GM21737 (cell line): ENCODE results near the gene BRCA1.
"Not testable (repeated sequence)": the region's sequence is repeated elsewhere in the genome, so short reads cannot be mapped to it uniquely, and the experiment has no call there.

Experiments used
- ATAC-seq: cut with Tn5 transposase; IDR thresholded peaks from one replicate; pipeline ENCODE4 v1.9.1; 2021; ENCODE audit warnings: mild to moderate bottlenecking, moderate library complexity; ENCODE audit not compliant: unreplicated experiment

Gene BRCA1

GRCh38 chr17:43070257-43070656 is 54.9 kb downstream of the BRCA1 start:
- ATAC-seq = no peak

GRCh38 chr17:43069368-43069898 is 55.7 kb downstream of the BRCA1 start:
- ATAC-seq = no peak

- no peak for ATAC-seq
These were observed 56.4 kb downstream of the BRCA1 start for GRCh38 chr17:43068570-43069367.

GRCh38 chr17:43062984-43063638 is 62.1 kb downstream of the BRCA1 start:
- ATAC-seq = no peak

- no peak for ATAC-seq
These were observed 69.1 kb downstream of the BRCA1 start for GRCh38 chr17:43056051-43056450.

- not testable (repeated sequence) for ATAC-seq
These were observed 72.2 kb downstream of the BRCA1 start for GRCh38 chr17:43053008-43053407.

GRCh38 chr17:43051969-43052368 is 73.2 kb downstream of the BRCA1 start:
- ATAC-seq = no peak

GRCh38 chr17:43044024-43044423 is 81.1 kb downstream of the BRCA1 start:
- ATAC-seq = no peak

GRCh38 chr17:43043307-43043706 is 81.9 kb downstream of the BRCA1 start:
- ATAC-seq = no peak

GRCh38 chr17:43042025-43042628 is 83.0 kb downstream of the BRCA1 start:
- no peak for ATAC-seq

GRCh38 chr17:43040655-43041054 is 84.5 kb downstream of the BRCA1 start:
- ATAC-seq = no peak

- ATAC-seq = no peak
These were observed 85.5 kb downstream of the BRCA1 start for GRCh38 chr17:43039646-43040045.

GRCh38 chr17:43034894-43035293 is 90.3 kb downstream of the BRCA1 start:
- no peak for ATAC-seq

- no peak for ATAC-seq
These were observed 90.9 kb downstream of the BRCA1 start for GRCh38 chr17:43033948-43034881.

- no peak for ATAC-seq
These were observed 93.5 kb downstream of the BRCA1 start for GRCh38 chr17:43031666-43032065.

GRCh38 chr17:43030137-43030767 is 94.9 kb downstream of the BRCA1 start:
- ATAC-seq = no peak

GRCh38 chr17:43028221-43028861 is 96.8 kb downstream of the BRCA1 start:
- ATAC-seq = no peak

GRCh38 chr17:43027091-43028032 is 97.8 kb downstream of the BRCA1 start:
- ATAC-seq = no peak

GRCh38 chr17:43026595-43026994 is 98.6 kb downstream of the BRCA1 start:
- ATAC-seq = no peak
